K562 (cell line): ENCODE data around the gene SIMC1. TPM values are rescaled to one million over a fixed set of nuclear protein-coding genes. Genes with fewer than 3 reads are reported as not detected.
"Not testable (repeated sequence)": the region's sequence is repeated elsewhere in the genome, so short reads cannot be mapped to it uniquely, and the experiment has no call there.

Experiments used
- ATAC-seq: fragments of 200-7000 bp; cut with Tn5 transposase; 3 replicates; pipeline ENCODE4 v1.9.1; 2020; ENCODE audit warnings: moderate library complexity
- BruUV-seq: library from RNA; stranded (reverse); fragments of 400-500 nt; replicated peaks from 2 replicates; lab custom pipeline; 2021; lab: Mats Ljungman, UMichigan
- CTCF ChIA-PET: fragments of 300-600 bp; formaldehyde crosslinking; extraction: SDS; loops from one replicate; lab custom pipeline; 2021; ENCODE audit warnings: low intra/inter-chr PET ratio; lab: Yijun Ruan, JAX
- POLR2A ChIA-PET: fragments of 300-600, 350-650 bp; sonication (Branson Sonifier 250); formaldehyde crosslinking; extraction: SDS; loops from one replicate; lab custom pipeline; 2021; ENCODE audit warnings: antibody characterized with exemption, inconsistent platforms; lab: Yijun Ruan, JAX
- DNase-seq, 4 experiments: peaks; one replicate each; pipeline versions ENCODE4 v3.0.0 to v3.0.0-alpha.2; 2011 to 2018; ENCODE audit warnings: low spot score in 3 of 4, mixed read lengths in 3 of 4; ENCODE audit errors: extremely low read depth in 1 of 4
- FAIRE-seq: peaks from 2 replicates; lab custom pipeline; 2011; peaks lifted over from hg19 to GRCh38; lab: Jason Lieb, UNC
- H2AFZ ChIP-seq: 2 replicates; pipeline ENCODE4 v1.6.0; 2011; ENCODE audit warnings: low read depth, low read length, control low read depth, inconsistent platforms
- H3K27ac ChIP-seq: fragments of 200-600 bp; 3 replicates; pipeline ENCODE4 v1.8.0; 2011; ENCODE audit warnings: low read depth, mild to moderate bottlenecking, control low read depth, inconsistent platforms, low read length, moderate library complexity, mixed read lengths; ENCODE audit errors: extremely low read depth
- H3K27me3 ChIP-seq, 2 experiments: fragments of 300-600 bp in 1 of 2; 2 replicates in 1 of 2; 3 replicates in 1 of 2; pipeline versions ENCODE4 v1.6.0 to v1.8.0; 2011; ENCODE audit warnings: inconsistent platforms in 2 of 2, low read length in 2 of 2, mild to moderate bottlenecking in 1 of 2, mixed read lengths in 1 of 2, moderate library complexity in 1 of 2; ENCODE audit not compliant: control insufficient read depth in 2 of 2, insufficient read depth in 2 of 2
- H3K36me3 ChIP-seq: fragments of 300-600 bp; 3 replicates; pipeline ENCODE4 v1.8.0; 2011; ENCODE audit warnings: mild to moderate bottlenecking, low read length, inconsistent platforms; ENCODE audit not compliant: control insufficient read depth, insufficient read depth
- H3K4me1 ChIP-seq, 2 experiments: fragments of 200-600 bp in 1 of 2; replicated peaks in 1 of 2; 2 replicates in 1 of 2; 3 replicates in 1 of 2; pipeline versions ENCODE4 v1.5.1 to v1.8.0; 2011; ENCODE audit warnings: inconsistent platforms in 2 of 2, low read length in 2 of 2, mild to moderate bottlenecking in 1 of 2, mixed read lengths in 1 of 2, moderate library complexity in 1 of 2; ENCODE audit not compliant: control insufficient read depth in 2 of 2, insufficient read depth in 2 of 2
- H3K4me2 ChIP-seq: 2 replicates; pipeline ENCODE4 v1.6.1; 2011; ENCODE audit warnings: low read length, control low read depth, inconsistent platforms, mixed read lengths; ENCODE audit not compliant: insufficient read depth
- H3K4me3 ChIP-seq: fragments of 200-600 bp; sonication (generic), shearing (Covaris generic); 2 replicates; pipeline ENCODE4 v1.5.1; 2016; ENCODE audit warnings: control low read depth, inconsistent platforms
- H3K79me2 ChIP-seq: fragments of 200-600 bp; 3 replicates; pipeline ENCODE4 v1.8.0; 2011; ENCODE audit warnings: low read length, inconsistent platforms; ENCODE audit not compliant: control insufficient read depth, insufficient read depth
- H3K9ac ChIP-seq, 2 experiments: 2 replicates each; pipeline versions ENCODE4 v1.6.0 to v1.6.1; 2011; ENCODE audit warnings: low read depth in 2 of 2, low read length in 2 of 2, control low read depth in 1 of 2, inconsistent platforms in 1 of 2, mild to moderate bottlenecking in 1 of 2, mixed read lengths in 1 of 2; ENCODE audit not compliant: insufficient read depth in 1 of 2
- H3K9me1 ChIP-seq: one replicate; pipeline ENCODE4 v1.6.0; 2011; ENCODE audit warnings: inconsistent platforms, mild to moderate bottlenecking, low read length, moderate library complexity; ENCODE audit not compliant: control insufficient read depth, insufficient read depth
- H3K9me3 ChIP-seq: replicated peaks from 2 replicates; pipeline ENCODE4 v1.5.1; 2011; ENCODE audit warnings: low read depth, low read length, inconsistent platforms; ENCODE audit not compliant: control insufficient read depth, insufficient read depth
- H4K20me1 ChIP-seq: replicated peaks from 2 replicates; pipeline ENCODE4 v1.6.1; 2011; ENCODE audit warnings: low read length, inconsistent platforms, mixed read lengths; ENCODE audit not compliant: control insufficient read depth, insufficient read depth
- WGBS: fragments of 100-300 bp; shearing (Covaris generic); methylation state at CpG from one replicate; pipeline ENCODE4 v1.1.6; 2016; ENCODE audit warnings: low coverage, mixed read lengths; ENCODE audit not compliant: insufficient coverage; ENCODE audit errors: missing lambda C conversion rate; 5-methylcytosine and 5-hydroxymethylcytosine counted together
- in situ Hi-C: fragments of 300-500 bp; cut with MboI; formaldehyde crosslinking; loops from 4 replicates; pipeline ENCODE4 v1.15.0; 2018; ENCODE audit warnings: inconsistent platforms, mixed read lengths
- intact Hi-C: fragments of 100-400 bp; cut with micrococcal nuclease; formaldehyde crosslinking; loops from 2 replicates; pipeline ENCODE4 v1.14.2; 2022
- polyA plus RNA-seq, 8 experiments: library from polyadenylated mRNA; depleted of rRNA in 4 of 8; stranded (reverse) in 5 of 8; unstranded in 3 of 8; fragments of >200 nt; fragmentation: Nextera tagmentation in 2 of 8; fragmentation: Illumina TruSeq in 1 of 8; extraction: Ambion mirVana in 2 of 8; extraction: Trizol in 1 of 8; gene quantifications; 2 replicates each; pipeline versions ENCODE4 v1.2.1 to v1.2.3, GENCODE V29; 2011 to 2014; ENCODE audit warnings: inconsistent platforms in 1 of 8, missing spikeins in 1 of 8
- total RNA-seq, 7 experiments: library from RNA; depleted of rRNA in 6 of 7; stranded (reverse); fragments of >200 nt in 6 of 7; fragmentation: Illumina TruSeq in 2 of 7; extraction: Trizol in 2 of 7; gene quantifications; 2 replicates each; pipeline versions ENCODE4 v1.2.1 to v1.2.3, GENCODE V29; 2011 to 2021; ENCODE audit warnings: low replicate concordance in 1 of 7

SIMC1 gene
- total and polyA plus RNA-seq, 9 of the 15 experiments (the other 6 are each of a cell fraction or from before 2014, with no cell fraction given) = 7.2 to 36.3 (median 14.7) TPM

- BruUV-seq, H3K9ac ChIP-seq, H3K36me3 ChIP-seq, H3K27ac ChIP-seq, H4K20me1 ChIP-seq, in situ Hi-C loops, CTCF ChIA-PET, H3K4me3 ChIP-seq, intact Hi-C loops, H3K4me2 ChIP-seq, H3K79me2 ChIP-seq, H3K9me1 ChIP-seq, H3K27me3 ChIP-seq, DNase-seq, H3K9me3 ChIP-seq, FAIRE-seq, ATAC-seq, H2AFZ ChIP-seq: not testable (repeated sequence)
- WGBS = 35% methylated on average over 4 of the region's 5 CpGs
- H3K4me1 ChIP-seq = peaks cover 4 to 23% of the 10 kb centered on the region in 2 experiments; a peak in 4 of 5 replicates
- POLR2A ChIA-PET = interaction anchor here (0.6 to 0.7 kb wide), 3 partner anchors 22 to 41 kb away, joined by 3 to 4 read pairs (median 4); no protein-coding TSS in a partner anchor
Observed at GRCh38 chr5:176192722-176193117, 45.5 kb upstream of the SIMC1 start.

GRCh38 chr5:176193636-176194035 is 44.6 kb upstream of the SIMC1 start:
- intact Hi-C loops, ATAC-seq, H3K79me2 ChIP-seq, H3K27me3 ChIP-seq, in situ Hi-C loops, H3K4me2 ChIP-seq, FAIRE-seq, H2AFZ ChIP-seq, BruUV-seq, DNase-seq, H3K9me1 ChIP-seq, H3K9ac ChIP-seq, H4K20me1 ChIP-seq, H3K4me3 ChIP-seq, H3K9me3 ChIP-seq, H3K27ac ChIP-seq, CTCF ChIA-PET, H3K36me3 ChIP-seq, POLR2A ChIA-PET: not testable (repeated sequence)
- WGBS = no CpG with 5 or more reads among the region's 17 CpGs
- H3K4me1 ChIP-seq = peaks cover 4 to 26% of the 10 kb centered on the region in 2 experiments; a peak in 4 of 5 replicates

GRCh38 chr5:176194238-176195083 is 43.8 kb upstream of the SIMC1 start:
- H3K79me2 ChIP-seq, H3K27me3 ChIP-seq, H3K4me2 ChIP-seq, H3K36me3 ChIP-seq, BruUV-seq, H4K20me1 ChIP-seq, in situ Hi-C loops, H2AFZ ChIP-seq, ATAC-seq, intact Hi-C loops, POLR2A ChIA-PET, H3K27ac ChIP-seq, H3K9ac ChIP-seq, H3K9me3 ChIP-seq, H3K4me3 ChIP-seq, DNase-seq, FAIRE-seq, CTCF ChIA-PET, H3K9me1 ChIP-seq: not testable (repeated sequence)
- WGBS = 71% methylated on average over 18 of the region's 67 CpGs
- H3K4me1 ChIP-seq = peaks cover 4 to 34% of the 10 kb centered on the region in 2 experiments; a peak in 4 of 5 replicates
